Fibroblast of skin of back (primary cell): ENCODE measurements around the gene C2orf76. TPM values are rescaled to one million over a fixed set of nuclear protein-coding genes. Genes with fewer than 3 reads are reported as not detected.
"Not testable (repeated sequence)": the region's sequence is repeated elsewhere in the genome, so short reads cannot be mapped to it uniquely, and the experiment has no call there.

Experiments used
- DNase-seq: peaks from one replicate; pipeline ENCODE4 v3.0.0-alpha.2; 2013
- polyA plus RNA-seq, 2 experiments: library from polyadenylated mRNA; unstranded; fragments of 120-200 nt; gene quantifications; one replicate each; pipeline ENCODE4 v1.2.1, GENCODE V29; 2013; ENCODE audit not compliant: insufficient read length in 2 of 2

C2orf76 gene
- polyA plus RNA-seq (2013, experiment 1 of 2; ENCODE audit: insufficient read length), result 7.8 TPM
- polyA plus RNA-seq (2013, experiment 2 of 2; ENCODE audit: insufficient read length), result 10.0 TPM

DNA sequence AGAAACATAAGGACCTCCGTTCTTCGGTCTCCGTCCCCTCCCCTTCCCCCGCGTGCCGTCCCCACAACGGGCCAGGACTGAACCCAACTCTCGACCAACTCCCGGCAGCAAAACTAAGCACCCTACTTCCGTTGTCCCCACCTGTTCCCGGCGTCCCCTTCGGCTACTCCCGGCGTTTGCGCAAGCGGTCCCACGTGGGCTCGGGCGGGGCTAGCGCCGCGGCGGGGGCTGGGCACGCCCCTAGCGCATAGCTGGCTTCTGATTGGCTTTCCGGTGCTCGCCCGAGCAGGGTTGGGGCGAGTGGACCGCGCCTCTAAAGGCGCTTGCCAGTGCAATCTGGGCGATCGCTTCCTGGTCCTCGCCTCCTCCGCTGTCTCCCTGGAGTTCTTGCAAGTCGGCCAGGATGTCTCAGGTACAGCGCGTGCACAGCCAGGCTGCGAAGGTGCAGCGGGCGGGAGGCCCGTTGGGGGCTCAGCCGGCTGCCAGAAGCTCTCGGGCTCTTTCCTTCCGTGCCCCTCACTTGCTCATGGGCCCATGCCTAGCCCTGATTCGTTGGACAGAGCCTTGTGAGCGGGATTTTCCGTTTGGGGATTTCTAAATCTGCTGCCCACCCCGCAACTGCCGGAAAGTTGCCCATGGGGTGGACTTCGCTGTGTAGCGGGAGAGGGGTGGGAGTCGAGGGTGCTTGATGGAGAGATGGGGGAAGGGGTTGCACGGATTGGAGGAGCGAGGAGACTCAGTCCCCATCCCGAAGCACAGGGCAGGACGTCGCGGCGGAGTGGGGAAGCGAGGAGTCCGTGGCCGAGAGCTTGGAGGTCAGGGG is at the start of gene C2orf76, which contains the start of gene DBI:
Gene C2orf76 (minus strand): TSS at position 186 of the 823 bp plus-strand sequence. CDS start 26,875 bp downstream, outside the sequence.
Gene DBI (plus strand): TSS at position 329 of the 823 bp plus-strand sequence. CDS start 75 bp downstream, at position 404.
- peak; percentile 94 for DNase-seq

DNA sequence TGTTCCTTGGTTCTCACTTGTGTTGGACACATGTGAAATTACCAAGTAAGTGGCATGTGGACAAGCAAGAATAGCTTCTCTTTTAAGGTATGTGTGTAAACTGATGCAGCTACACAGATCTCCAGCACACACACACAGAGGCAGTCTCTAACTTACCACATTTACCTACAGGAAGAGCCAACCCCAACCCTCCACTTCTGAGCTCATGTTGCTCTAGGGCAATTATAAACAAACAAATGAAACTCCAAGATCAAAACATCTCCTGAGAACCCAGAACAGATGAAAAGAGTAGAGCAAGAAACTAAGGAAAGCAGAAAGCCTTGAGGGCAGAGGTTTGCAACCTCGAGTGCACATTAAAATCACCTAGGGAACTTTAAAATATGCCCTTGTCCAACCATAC is 49.0 kb upstream of the C2orf76 start:
- DNase-seq, result no peak

DNA sequence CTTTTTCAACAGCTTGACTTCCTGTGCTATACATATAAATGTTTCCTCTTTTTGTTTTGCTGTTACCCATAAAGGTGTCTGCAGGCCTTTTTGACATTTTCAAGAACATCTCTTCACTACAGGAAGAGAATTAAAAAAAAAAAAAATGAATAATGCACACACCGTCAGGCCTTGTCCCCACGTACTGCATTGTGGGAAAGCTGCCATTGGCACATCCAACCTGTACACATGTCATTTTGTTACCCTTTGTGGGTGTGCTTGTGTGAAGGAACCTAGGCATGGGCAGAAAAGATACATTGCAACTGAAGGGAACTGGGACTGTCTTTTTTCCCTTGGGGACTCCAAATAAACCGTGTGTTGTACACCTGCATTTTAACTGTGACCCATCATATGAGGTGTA is 48.3 kb upstream of the C2orf76 start:
- no peak for DNase-seq

DNA sequence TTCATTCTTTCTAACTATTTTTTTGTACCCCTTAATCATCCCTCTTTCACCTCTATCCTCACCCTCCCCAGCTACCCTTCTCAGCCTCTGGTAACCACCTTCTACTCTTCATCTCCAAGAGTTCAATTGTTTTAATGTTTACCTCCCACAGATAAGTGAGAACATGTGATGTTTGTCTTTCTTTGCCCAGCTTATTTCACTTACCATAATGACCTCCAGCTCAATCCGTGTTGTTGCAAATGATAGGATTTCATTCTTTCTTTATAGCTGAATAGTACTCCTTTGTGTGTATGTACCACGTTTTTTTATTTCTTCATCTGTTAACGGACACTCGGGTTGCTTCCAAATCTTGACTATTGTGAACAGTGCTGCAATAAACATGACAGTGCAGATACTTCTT is 42.9 kb upstream of the C2orf76 start:
- DNase-seq, result no peak

DNA sequence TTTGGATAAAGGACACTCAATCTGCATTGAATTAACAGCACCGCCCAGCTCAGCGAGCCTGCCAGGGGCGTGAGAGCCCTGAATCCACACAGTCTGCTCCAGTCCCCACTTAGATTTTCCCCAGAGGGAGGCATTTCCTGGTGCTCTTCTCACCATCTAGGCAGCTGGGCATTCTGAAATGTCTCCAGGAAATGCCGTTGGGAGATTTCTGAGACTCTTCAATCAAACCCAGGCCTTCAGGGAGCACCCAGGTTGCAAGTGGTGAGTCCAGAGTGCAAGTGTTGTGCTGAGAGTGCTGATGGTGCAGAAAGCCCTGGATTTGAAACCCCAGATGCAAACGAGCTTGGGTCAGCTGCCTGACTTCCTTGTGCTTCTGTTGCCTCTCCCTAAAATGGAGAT is 41.6 kb upstream of the C2orf76 start:
- DNase-seq, result no peak

DNA sequence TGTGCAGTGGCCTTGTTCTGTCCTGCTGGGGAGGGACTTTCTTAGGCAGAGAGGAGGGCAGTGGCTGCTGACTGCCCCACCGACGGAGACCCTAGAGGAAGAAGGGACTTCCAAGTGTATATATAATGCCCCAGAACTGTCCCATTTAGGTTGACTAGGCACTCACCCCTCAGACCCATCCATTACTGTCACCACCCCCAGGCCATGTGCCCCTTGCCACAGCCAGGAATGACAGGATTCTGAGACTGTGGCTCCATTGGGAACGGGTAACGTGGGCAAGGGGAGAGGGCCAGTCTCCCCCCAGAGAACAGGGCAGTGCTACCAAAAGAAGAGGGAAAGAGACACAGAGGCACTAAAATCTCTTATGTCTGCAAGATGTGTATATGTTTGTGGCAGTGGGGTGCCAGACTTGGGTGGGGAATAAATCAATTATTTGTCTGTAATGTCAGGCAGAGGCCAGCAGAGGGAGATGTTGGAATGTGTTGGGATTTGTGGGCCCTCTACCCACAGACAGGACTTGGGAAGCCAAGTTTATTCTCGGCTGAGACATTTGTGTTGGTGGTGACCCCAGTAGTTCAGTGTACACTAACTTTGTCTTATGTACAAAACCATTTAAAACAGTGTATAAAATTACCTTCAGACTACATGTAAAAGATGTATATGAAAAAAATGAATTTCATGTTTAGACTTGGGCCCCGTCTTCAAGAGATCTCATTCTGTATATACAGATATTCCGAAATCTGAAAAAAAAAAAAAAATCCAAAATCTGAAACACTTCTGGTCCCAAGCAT is 41.0 kb upstream of the C2orf76 start:
- peak; percentile 47 for DNase-seq

DNA sequence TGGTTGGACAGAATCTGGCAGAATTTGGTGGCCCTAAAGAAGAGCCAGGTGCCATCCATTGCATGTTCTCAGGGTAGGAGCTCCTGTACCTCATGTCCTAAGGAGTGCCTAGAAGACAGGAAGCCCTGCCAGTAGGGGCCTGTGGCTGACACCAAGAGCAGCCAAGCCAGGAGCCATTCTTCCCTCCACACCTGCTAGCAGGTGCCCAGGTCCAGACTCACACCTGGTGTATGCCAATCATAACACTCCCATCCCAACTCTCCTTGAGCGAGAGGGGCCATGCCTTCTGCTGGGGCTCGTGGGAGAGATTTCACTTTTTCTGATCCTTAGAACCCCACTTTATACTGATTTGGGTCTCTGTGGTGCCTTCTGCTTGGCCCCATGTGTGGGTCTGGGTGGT is 38.5 kb upstream of the C2orf76 start:
- DNase-seq, result no peak

DNA sequence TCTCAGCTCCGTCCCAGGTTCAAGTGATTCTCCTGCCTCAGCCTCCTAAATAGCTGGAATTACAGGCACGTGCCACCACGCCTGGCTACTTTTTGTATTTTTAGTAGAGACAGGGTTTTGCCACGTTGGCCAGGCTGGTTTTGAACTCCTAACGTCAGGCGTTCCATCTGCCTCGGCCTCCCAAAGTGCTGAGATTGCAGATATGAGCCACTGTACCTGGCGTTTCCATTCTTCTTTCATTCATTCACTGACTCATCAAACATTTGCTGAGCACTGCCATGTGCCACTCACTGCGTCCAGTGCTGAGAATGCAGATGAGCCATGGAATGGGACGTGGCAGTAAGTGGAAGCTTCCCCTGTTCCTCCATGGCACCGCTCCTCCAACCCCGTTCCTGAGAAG is 37.0 kb upstream of the C2orf76 start:
- DNase-seq, result not testable (repeated sequence)

DNA sequence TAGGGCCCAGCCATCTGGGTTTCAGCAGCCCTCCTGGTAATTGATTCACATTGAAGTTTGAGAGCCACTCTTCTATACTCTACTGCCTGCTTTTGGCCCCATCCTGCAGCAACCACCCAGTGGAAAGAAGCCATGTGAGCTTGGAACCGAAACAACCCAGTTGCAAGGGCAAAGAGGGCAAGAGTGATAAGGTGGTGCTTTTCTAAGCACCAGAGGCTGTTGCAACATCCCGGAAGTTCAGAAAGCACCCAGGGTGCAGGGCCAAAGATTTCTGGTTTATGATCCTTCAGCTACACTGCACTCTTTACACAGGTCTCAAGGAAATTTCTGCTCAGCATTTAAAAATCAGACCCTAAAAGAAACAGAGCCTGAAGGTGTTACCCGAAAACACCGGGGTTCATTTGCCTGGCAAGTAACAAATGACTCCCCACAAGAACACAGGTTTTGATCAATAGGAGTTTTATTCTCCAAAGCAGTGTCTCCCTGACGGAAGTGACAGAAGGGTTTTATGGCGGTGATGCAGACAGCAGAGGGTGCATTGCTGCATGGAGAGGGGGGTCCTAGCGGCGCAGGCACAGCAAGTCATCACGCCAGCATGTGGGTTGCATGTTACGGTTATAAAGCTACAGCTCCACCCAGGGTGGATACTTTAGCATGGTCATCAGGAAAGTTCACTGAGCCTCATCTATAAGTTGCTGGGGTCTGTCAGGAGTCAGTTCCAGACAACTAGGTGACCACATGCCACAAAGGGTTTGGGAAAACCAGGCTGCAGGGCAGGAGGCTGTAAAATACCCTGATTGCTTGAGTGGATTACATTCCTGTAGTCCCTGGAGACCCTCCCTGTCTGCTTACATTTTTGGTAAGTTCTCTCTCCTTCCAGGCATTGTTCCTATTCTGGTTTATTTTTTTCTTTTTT is 36.3 kb upstream of the C2orf76 start:
- DNase-seq, result no peak

DNA sequence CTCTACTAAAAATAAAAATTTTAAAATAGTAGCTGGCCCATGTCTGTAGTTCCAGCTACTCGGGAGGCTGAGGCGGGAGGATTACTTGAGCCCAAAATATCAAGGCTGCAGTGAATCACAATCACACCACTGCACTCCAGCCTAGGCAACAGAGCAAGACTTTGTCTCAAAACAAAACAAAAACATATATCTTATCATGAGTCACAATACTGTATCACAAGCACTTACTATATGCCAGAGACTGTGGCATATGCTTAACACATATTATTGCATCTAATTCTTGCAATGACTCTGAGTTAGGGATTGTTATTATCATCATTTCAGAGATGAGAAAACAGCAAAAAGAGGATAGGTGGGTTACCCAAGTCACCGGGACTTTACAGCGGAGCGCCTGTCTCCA is 35.5 kb upstream of the C2orf76 start:
- no peak for DNase-seq

DNA sequence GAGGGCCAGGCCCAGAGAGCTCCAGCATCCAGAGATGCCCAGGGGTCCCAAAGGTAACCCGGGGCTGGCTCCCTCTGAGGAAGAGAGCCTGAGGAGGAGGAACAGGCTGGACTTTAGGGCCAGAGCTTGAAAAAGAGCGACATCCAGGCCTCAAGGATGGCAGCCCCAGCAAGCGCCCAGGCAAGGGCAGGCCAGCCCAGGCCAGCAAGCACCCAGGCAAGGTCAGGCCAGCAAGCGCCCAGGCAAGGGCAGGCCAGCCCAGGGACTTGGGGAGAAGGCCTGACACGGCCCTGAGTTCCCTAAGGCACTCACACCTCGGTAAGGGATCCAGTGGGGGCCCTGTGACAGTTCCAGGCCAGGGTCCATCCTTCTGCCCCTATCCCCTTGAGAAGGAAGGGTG is 30.6 kb upstream of the C2orf76 start:
- DNase-seq, result no peak

DNA sequence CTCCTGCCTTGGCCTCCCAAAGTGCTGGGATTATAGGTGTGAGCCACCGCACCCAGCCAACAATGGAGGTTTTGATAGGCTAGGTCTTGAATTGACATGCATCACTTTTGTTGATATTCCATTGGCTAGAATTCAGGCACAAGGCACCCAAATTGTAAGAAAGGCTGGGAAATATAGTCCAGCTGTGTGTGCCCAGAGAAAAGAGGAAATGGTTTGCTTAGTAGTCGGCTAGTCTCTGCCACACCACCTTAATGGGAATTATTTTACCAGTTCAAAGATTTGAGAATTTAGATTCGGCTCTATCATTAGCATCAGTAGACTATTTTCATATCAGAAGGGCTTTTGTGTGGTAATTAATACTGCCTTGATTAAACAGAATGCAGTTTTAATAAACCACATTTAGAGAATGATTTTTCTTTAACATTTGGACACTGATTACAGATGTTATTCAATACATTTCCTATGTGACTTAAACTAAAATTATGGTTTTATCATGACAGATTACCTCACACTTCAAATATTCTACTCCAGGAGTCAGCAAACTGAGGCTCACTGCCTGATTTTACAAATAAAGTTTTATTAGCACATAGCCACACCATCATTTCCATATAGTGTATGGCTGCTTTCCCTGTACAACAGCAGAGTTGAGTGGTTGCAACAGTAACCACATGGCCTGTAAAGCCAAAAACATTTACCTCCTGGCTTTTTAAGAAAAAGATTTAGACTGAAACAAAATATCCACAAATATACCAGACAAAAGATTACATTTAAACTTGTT is 27.5 kb upstream of the C2orf76 start:
- DNase-seq, result no peak

DNA sequence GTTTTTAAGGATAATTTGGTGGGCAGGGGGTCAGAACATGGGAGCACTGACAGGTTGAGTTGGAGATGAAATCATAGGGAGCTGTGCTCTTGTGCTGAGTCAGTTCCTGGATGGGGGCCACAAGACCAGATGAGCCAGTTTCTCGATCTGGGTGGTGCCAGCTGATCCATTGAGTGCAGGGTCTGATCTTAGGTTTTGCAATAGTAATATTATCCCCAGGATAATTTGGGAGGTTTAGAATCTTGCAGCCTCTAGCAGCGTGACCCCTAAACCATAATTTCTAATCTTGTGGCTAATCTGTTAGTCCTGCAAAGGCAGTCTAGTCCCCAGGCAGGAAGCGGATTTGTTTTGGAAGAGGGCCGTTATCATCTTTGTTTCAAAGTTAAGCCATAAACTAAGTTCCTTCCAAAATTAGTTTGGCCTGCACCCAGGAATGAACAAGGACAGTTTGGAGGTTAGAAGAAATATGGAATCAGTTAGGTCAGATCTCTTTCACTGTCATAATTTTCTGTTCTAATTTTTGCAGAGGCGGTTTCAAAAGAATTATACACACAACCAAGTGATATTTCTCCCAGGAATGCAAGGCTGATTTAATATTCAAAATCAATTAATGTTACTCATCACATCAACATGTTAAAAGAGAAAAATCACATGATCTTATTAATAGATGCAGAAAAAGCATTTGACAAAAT is 23.1 kb upstream of the C2orf76 start:
- DNase-seq, result peak; percentile 18

DNA sequence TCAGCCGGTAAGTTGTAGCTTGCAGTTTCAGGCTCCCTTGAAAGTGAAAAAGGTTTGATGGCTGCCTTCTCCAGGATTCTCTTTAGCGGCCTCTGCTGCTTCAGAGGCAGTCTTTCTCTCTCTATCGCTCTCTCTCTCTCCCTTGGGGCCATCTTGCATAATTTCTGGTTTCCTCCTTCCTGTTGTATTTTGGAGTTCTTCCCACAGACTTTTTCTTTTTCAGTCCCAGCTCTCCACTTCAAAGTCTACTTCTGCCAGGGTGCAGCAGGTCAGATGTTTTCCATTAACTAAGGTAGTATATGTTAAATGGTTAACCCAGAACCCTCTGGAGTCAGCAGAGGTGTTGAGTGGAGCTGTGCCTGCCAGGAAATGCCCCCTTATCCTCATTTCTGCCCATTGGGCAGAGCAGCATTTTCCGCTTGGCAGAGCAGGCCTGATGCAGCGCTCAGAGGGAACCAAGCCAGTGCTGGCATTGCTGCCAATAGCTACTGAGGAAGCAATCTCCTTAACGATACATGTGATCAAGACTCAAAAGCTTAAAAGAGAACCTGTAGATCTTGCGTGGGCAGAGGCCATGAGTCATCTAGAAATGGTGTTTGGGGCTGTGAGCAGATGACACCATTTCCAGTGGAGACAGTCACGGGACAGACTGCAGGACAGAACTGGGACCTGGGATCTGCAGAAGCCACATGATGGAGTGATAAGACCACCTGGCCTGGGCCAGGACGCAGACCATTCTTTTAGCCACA is 20.9 kb upstream of the C2orf76 start:
- peak; percentile 73 for DNase-seq

DNA sequence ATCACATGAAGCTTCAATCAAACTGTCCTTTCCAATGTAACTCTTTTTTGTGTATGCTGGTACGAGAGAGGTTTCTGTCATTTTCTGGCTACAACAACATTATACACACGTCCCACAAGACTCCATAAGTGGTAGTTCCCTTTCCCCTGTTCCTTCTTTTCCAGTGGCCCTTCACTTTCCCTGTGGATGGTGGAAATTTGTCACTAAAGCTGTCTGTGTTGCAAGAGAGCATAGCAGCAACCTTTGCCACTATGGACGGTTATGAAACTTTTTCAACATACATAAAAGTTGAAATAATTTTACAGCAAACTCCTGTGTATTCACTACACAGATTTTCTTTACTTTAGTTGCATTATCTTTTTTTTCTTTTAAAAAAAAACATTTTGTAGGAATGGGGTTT is 18.8 kb upstream of the C2orf76 start:
- no peak for DNase-seq

DNA sequence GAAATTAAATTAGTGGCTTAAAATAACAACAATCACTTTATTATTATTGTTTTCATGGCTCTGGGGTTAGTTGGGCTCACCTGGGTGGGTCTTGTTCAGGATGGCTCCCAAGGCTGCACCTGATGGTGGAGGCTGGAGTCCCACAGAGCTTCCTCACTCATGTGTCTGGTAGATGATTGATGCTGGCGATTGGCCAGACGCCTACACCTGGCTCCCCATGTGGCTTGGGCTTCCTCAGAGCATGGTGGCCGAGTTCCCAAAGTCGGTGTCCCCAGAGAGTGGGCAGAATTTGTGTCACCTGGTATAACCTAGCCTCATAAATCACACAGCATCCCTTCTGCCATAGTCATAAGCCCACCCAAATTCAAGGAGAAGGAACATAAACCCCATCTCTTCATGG is 18.3 kb upstream of the C2orf76 start:
- no peak for DNase-seq

DNA sequence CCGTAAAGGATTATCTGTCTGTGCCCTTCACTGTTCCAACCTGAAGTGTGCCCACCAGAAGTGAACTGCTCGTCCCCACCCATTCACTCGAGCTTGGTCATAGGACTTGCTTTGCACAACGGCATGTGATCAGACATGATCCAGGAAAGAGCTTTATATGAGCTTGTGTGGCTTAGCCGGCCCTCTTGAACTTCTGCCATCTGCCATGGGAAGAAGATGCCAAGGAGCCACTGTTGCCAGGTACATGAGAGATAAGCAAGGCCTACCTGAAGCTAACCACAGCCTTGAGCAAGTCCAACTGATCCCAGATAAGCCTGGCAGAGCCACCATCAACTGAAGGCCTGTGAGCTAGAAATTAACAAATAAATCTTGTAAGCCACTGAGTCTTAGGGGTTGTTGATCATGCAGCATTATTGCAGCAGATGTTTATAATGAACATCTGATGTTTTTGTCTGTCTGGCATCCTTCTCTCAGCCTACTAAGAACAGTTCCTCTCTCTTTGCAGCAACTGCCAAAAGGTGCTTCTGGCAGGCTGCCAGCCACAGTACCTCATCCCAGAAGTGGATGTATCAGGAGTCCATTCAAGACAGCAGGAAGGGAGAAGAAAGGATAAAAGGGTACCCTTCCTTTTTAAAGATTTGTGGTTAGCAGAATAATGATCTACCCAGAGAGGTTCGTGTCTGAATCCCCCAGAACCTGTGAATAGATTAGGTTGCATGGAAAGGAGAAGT is 16.9 kb upstream of the C2orf76 start:
- no peak for DNase-seq

DNA sequence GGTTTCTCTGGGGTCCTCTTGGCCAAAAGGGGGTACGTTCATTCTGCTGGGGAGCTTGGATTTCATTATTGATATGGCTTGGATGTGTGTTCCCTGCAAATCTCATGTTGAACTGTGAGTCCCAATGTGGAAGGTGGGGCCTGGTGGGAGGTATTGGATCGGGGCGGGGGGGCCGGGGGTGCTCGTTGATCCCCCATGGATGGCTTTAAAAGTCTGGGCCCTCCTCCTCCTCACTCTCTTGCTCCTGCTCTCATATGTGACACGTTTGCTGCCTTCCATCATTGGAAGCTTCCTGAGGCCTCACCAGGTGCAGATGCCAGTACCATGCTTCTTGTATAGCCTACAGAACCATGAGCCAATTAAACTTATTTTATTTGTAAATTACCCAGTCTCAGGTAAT is 11.9 kb upstream of the C2orf76 start:
- DNase-seq, result no peak

DNA sequence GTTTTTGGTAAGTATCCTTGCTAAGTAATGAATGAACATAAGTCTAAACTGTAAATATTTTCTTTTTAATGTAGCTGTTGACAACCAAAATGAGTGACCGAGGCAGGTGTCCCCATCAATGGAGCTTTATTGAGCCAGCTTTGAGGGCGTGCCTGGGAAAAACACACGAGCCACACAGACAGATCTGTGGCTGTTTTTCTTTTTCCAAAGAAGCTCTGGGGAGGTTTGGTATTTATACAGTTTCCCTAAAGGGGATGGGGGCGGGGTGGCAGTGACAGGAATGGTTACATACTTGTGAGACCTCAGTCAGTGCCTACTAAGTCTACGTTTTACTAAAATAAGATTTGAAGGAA is 11.3 kb upstream of the C2orf76 start:
- peak; percentile 17 for DNase-seq
